A549 (cell line): Measurements from ENCODE around the gene EPB41L4A.

Source experiments
- CEBPB ChIP-seq, 2 experiments: fragments of >200 bp in 1 of 2; sonication (Bioruptor Twin) in 1 of 2; formaldehyde crosslinking in 1 of 2; IDR thresholded peaks; 2 replicates each; pipeline ENCODE4 v1.6.1; 2012 to 2016
- CTCF ChIP-seq: fragments of >200 bp; sonication (Bioruptor Twin); formaldehyde crosslinking; IDR thresholded peaks from 3 replicates; pipeline ENCODE4 v1.5.1; 2016
- EP300 ChIP-seq, 2 experiments: fragments of >200 bp; sonication (Bioruptor Twin); formaldehyde crosslinking; IDR thresholded peaks; 2 replicates in 1 of 2; 3 replicates in 1 of 2; pipeline ENCODE4 v1.6.1; 2016 to 2017
- KDM1A ChIP-seq: fragments of 200-600 bp; sonication (generic); IDR thresholded peaks from 2 replicates; pipeline ENCODE4 v1.6.1; 2016; ENCODE audit warnings: low read depth, mild to moderate bottlenecking
- PHF8 ChIP-seq: fragments of 200-600 bp; sonication (generic); IDR thresholded peaks from 2 replicates; pipeline ENCODE4 v1.6.1; 2016; ENCODE audit warnings: low read depth, mild to moderate bottlenecking, antibody characterized with exemption, moderate library complexity, borderline replicate concordance
- POLR2A ChIP-seq: IDR thresholded peaks from 2 replicates; pipeline ENCODE4 v1.6.1; 2012; ENCODE audit warnings: mild to moderate bottlenecking, low read length
- RARB ChIP-seq: fragments of 250-450 bp; sonication (Bioruptor Pico); IDR thresholded peaks from 2 replicates; pipeline ENCODE4 v1.8.0; 2021; ENCODE audit warnings: mild to moderate bottlenecking, moderate library complexity
- RFX5 ChIP-seq: fragments of 450-650 bp; IDR thresholded peaks from 2 replicates; pipeline ENCODE4 v1.7.1; 2014; ENCODE audit warnings: antibody characterized with exemption, mild to moderate bottlenecking, moderate library complexity
- TF ChIP-seq, protein P1 (sequence below): fragments of >200 bp; sonication (Bioruptor Twin); formaldehyde crosslinking; IDR thresholded peaks from 3 replicates; pipeline ENCODE4 v1.6.1; 2016

- TF ChIP-seq KDM1A (no peak), CTCF (no peak), POLR2A (no peak), PHF8 (no peak), CEBPB (IDR thresholded peaks at IDR 0.05) (no peak), EP300 (IDR thresholded peaks at IDR 0.05) (no peak), RARB (CRISPR knock-in tag) (no peak), RFX5 (no peak)
- TF ChIP-seq, protein P1, sequence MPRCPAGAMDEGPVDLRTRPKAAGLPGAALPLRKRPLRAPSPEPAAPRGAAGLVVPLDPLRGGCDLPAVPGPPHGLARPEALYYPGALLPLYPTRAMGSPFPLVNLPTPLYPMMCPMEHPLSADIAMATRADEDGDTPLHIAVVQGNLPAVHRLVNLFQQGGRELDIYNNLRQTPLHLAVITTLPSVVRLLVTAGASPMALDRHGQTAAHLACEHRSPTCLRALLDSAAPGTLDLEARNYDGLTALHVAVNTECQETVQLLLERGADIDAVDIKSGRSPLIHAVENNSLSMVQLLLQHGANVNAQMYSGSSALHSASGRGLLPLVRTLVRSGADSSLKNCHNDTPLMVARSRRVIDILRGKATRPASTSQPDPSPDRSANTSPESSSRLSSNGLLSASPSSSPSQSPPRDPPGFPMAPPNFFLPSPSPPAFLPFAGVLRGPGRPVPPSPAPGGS: no peak
Measured at GRCh38 chr5:112124788-112125187, 294.3 kb downstream of the EPB41L4A start.
